ENCODE measurements around the gene TMPRSS6. TPM values are rescaled to one million over a fixed set of nuclear protein-coding genes. Genes with fewer than 3 reads are reported as not detected.
"Not testable (repeated sequence)": the region's sequence is repeated elsewhere in the genome, so short reads cannot be mapped to it uniquely, and the experiment has no call there.

Gene TMPRSS6
- total RNA-seq, 1 experiment from 2014 or later: not detected

GRCh38 chr22:37075046-37075445 is 34.5 kb downstream of the TMPRSS6 start:
- H3K27ac Mint-ChIP-seq (ENCODE audit: low read depth, unreplicated experiment): no peak overlapping the region
- no peak overlapping the region for H3K4me3 Mint-ChIP-seq (ENCODE audit: unreplicated experiment)
- no peak for DNase-seq (ENCODE audit: unreplicated experiment)
- BruUV-seq (replicated peaks): no TSS peak
- intact Hi-C loops (cut with micrococcal nuclease): loop anchor here (5.0 kb wide), 1 partner anchor 92 kb away; no protein-coding TSS in a partner anchor
- ChIA-PET CTCF (interaction anchor here (0.6 to 1.1 kb wide), 2 partner anchors 47 to 1281 kb away, joined by 3 read pairs; no protein-coding TSS in a partner anchor), POLR2A (no interaction called here)
- no peaks in the 10 kb centered on the region for H3K9me3 Mint-ChIP-seq (ENCODE audit: unreplicated experiment)
- H3K27me3 Mint-ChIP-seq (ENCODE audit: insufficient read depth, unreplicated experiment): peaks cover 41% of the 10 kb centered on the region
- H3K36me3 Mint-ChIP-seq (ENCODE audit: insufficient read depth, unreplicated experiment): no peaks in the 10 kb centered on the region
- TF ChIP-seq CTCF (IDR thresholded peaks at IDR 0.05; ENCODE audit: unreplicated experiment): no peak
- H3K4me1 Mint-ChIP-seq (ENCODE audit: insufficient read depth, unreplicated experiment): no peaks in the 10 kb centered on the region

- BruUV-seq (replicated peaks): no TSS peak
- no peak overlapping the region for H3K27ac Mint-ChIP-seq (ENCODE audit: low read depth, unreplicated experiment)
- CTCF ChIA-PET: interaction anchor here (1.2 kb wide), 1 partner anchor 9 kb away, joined by 4 read pairs; no protein-coding TSS in a partner anchor
These were observed 35.0 kb downstream of the TMPRSS6 start for GRCh38 chr22:37074537-37074936.

GRCh38 chr22:37072673-37073072 is 36.8 kb downstream of the TMPRSS6 start:
- Mint-ChIP-seq H3K27ac (ENCODE audit: low read depth, unreplicated experiment) (no peak overlapping the region), H3K4me1 (ENCODE audit: insufficient read depth, unreplicated experiment) (no peaks in the 10 kb centered on the region), H3K27me3 (ENCODE audit: insufficient read depth, unreplicated experiment) (peaks cover 19% of the 10 kb centered on the region), H3K9me3 (ENCODE audit: unreplicated experiment) (no peaks in the 10 kb centered on the region), H3K36me3 (ENCODE audit: insufficient read depth, unreplicated experiment) (no peaks in the 10 kb centered on the region), H3K4me3 (ENCODE audit: unreplicated experiment) (no peak overlapping the region)
- POLR2A ChIA-PET: no interaction called here
- intact Hi-C loops (cut with micrococcal nuclease): no loop called here
- BruUV-seq (replicated peaks): no TSS peak
- DNase-seq (ENCODE audit: unreplicated experiment): no peak
- CTCF ChIA-PET: no interaction called here
- no peak for TF ChIP-seq CTCF (IDR thresholded peaks at IDR 0.05; ENCODE audit: unreplicated experiment)

More at GRCh38 chr22:37074537-37074936, 35.0 kb downstream of the TMPRSS6 start:
- Mint-ChIP-seq H3K27me3 (ENCODE audit: insufficient read depth, unreplicated experiment) (peaks cover 38% of the 10 kb centered on the region), H3K4me1 (ENCODE audit: insufficient read depth, unreplicated experiment) (no peaks in the 10 kb centered on the region), H3K36me3 (ENCODE audit: insufficient read depth, unreplicated experiment) (no peaks in the 10 kb centered on the region), H3K4me3 (ENCODE audit: unreplicated experiment) (no peak overlapping the region), H3K9me3 (ENCODE audit: unreplicated experiment) (no peaks in the 10 kb centered on the region)
- intact Hi-C loops (cut with micrococcal nuclease): no loop called here
- no peak for TF ChIP-seq CTCF (IDR thresholded peaks at IDR 0.05; ENCODE audit: unreplicated experiment)
- no peak for DNase-seq (ENCODE audit: unreplicated experiment)
- POLR2A ChIA-PET: no interaction called here

GRCh38 chr22:37071850-37072592 is 37.5 kb downstream of the TMPRSS6 start:
- intact Hi-C loops (cut with micrococcal nuclease); H3K36me3 Mint-ChIP-seq (ENCODE audit: insufficient read depth, unreplicated experiment); POLR2A ChIA-PET: not testable (repeated sequence)

More at GRCh38 chr22:37071850-37072592, 37.5 kb downstream of the TMPRSS6 start:
- not testable (repeated sequence) for H3K4me3 Mint-ChIP-seq (ENCODE audit: unreplicated experiment); DNase-seq (ENCODE audit: unreplicated experiment); H3K4me1 Mint-ChIP-seq (ENCODE audit: insufficient read depth, unreplicated experiment); H3K27ac Mint-ChIP-seq (ENCODE audit: low read depth, unreplicated experiment); H3K9me3 Mint-ChIP-seq (ENCODE audit: unreplicated experiment); BruUV-seq (replicated peaks)
- H3K27me3 Mint-ChIP-seq (ENCODE audit: insufficient read depth, unreplicated experiment): peaks cover 21% of the 10 kb centered on the region
- CTCF ChIA-PET: interaction anchor here (0.5 kb wide), 1 partner anchor 384 kb away, joined by 3 read pairs; no protein-coding TSS in a partner anchor

Measured in MCF 10A (cell line).